ENCODE results near the gene RPP14.

- TF ChIP-seq POLR2A (IDR thresholded peaks at IDR 0.05; ENCODE audit: low read length) (peak; percentile 36), GATA1 (IDR thresholded peaks at IDR 0.05; ENCODE audit: low read depth, low read length) (no peak)
Observed at GRCh38 chr3:58332575-58333188, 26.6 kb downstream of the RPP14 start, which contains the start of gene PXK.

Measured in erythroblast (primary cell).